ENCODE results near the gene CELF6. TPM values are rescaled to one million over a fixed set of nuclear protein-coding genes. Genes with fewer than 3 reads are reported as not detected.

The CELF6 gene
- total and polyA plus RNA-seq, 2 experiments from 2014 or later, result 0.14 TPM; not detected in 1

GRCh38 chr15:72237029-72237852, 82.7 kb downstream of the CELF6 start:
- Histone ChIP-seq H3K4me3 (0 out of 2 replicates have a peak overlapping the region, but pooled peaks have one; percentile 20), H3K4me1 (ENCODE audit: insufficient read depth) (peaks cover 15% of the 10 kb centered on the region), H3K27me3 (ENCODE audit: insufficient read depth) (no peaks in the 10 kb centered on the region), H2AFZ (no peak overlapping the region), H4K20me1 (replicated peaks; ENCODE audit: insufficient read depth) (no peaks in the 10 kb centered on the region; the same call in 1 of the 2 replicates), H3K79me2 (replicated peaks; ENCODE audit: insufficient read depth) (no peaks in the 10 kb centered on the region), H3K9me2 (ENCODE audit: insufficient read depth) (no peaks in the 10 kb centered on the region), H3K36me3 (ENCODE audit: insufficient read depth) (no peaks in the 10 kb centered on the region), H3K4me2 (peak overlapping the region; percentile 8), H3F3A (replicated peaks; ENCODE audit: low read depth) (no peaks in the 10 kb centered on the region), H3K27ac (ENCODE audit: low read depth) (no peak overlapping the region)
- ATAC-seq (peak; percentile 90), DNase-seq (ENCODE audit: low spot score) (peak; percentile 70)
- Mint-ChIP-seq H3K9me3 (no peaks in the 10 kb centered on the region), H3K4me3 (peak overlapping the region; percentile 42), H3K36me3 (ENCODE audit: low read depth) (peaks cover 26% of the 10 kb centered on the region), H3K27me3 (ENCODE audit: insufficient read depth, low read depth, poor library complexity) (peaks cover 64% of the 10 kb centered on the region), H3K4me1 (peaks cover 20% of the 10 kb centered on the region), H3K27ac (peak overlapping the region; percentile 55)
- TF ChIP-seq STAT1 (IDR thresholded peaks at IDR 0.05; ENCODE audit: unreplicated experiment) (no peak), ZNF331 (CRISPR knock-in tag; IDR thresholded peaks at IDR 0.05; ENCODE audit: low read depth) (no peak)

GRCh38 chr15:72236381-72237003, 83.5 kb downstream of the CELF6 start:
- no peaks in the 10 kb centered on the region for H3F3A ChIP-seq (replicated peaks; ENCODE audit: low read depth)
- Mint-ChIP-seq H3K9me3 (no peaks in the 10 kb centered on the region), H3K27ac (no peak overlapping the region), H3K36me3 (ENCODE audit: low read depth) (peaks cover 18% of the 10 kb centered on the region), H3K27me3 (ENCODE audit: insufficient read depth, low read depth, poor library complexity) (peaks cover 64% of the 10 kb centered on the region), H3K4me1 (peaks cover 26% of the 10 kb centered on the region), H3K4me3 (no peak overlapping the region)
- ATAC-seq (no peak), DNase-seq (ENCODE audit: low spot score) (no peak)
- H3K4me2 ChIP-seq, result peak overlapping the region; percentile 8
- no peak overlapping the region for H3K4me3 ChIP-seq
- no peaks in the 10 kb centered on the region for H3K27me3 ChIP-seq (ENCODE audit: insufficient read depth)
- H2AFZ ChIP-seq, result no peak overlapping the region
- no peak overlapping the region for H3K27ac ChIP-seq (ENCODE audit: low read depth)
- peaks cover 18% of the 10 kb centered on the region for H3K4me1 ChIP-seq (ENCODE audit: insufficient read depth)
- H3K79me2 ChIP-seq (replicated peaks; ENCODE audit: insufficient read depth), result no peaks in the 10 kb centered on the region
- no peaks in the 10 kb centered on the region for H3K36me3 ChIP-seq (ENCODE audit: insufficient read depth)
- no peaks in the 10 kb centered on the region for H3K9me2 ChIP-seq (ENCODE audit: insufficient read depth)
- no peaks in the 10 kb centered on the region; the same call in 1 of the 2 replicates for H4K20me1 ChIP-seq (replicated peaks; ENCODE audit: insufficient read depth)
- no peak for TF ChIP-seq REST (IDR thresholded peaks at IDR 0.05; ENCODE audit: unreplicated experiment)
- no peak for TF ChIP-seq EZH2phosphoT487 (IDR thresholded peaks at IDR 0.05; ENCODE audit: unreplicated experiment)
- TF ChIP-seq STAT1 (IDR thresholded peaks at IDR 0.05; ENCODE audit: unreplicated experiment), result no peak
- TF ChIP-seq JUNB (IDR thresholded peaks at IDR 0.05; ENCODE audit: unreplicated experiment), result no peak
- TF ChIP-seq ZNF331 (CRISPR knock-in tag; IDR thresholded peaks at IDR 0.05; ENCODE audit: low read depth), result no peak
- no peak for TF ChIP-seq CREB1 (CRISPR knock-in tag; IDR thresholded peaks at IDR 0.05; ENCODE audit: low read depth)
